Activated T-cell treated with anti-CD3 and anti-CD28 coated beads, Interleukin-2, amount 50 U/mL, for 24 hours (primary cell): ENCODE results near the gene MBOAT1.
A peak's percentile ranks its signal among the peaks of the same experiment; 100 is the strongest.
"Not testable (repeated sequence)": the region's sequence is repeated elsewhere in the genome, so short reads cannot be mapped to it uniquely, and the experiment has no call there.

Experiments used
- DNase-seq: peaks from one replicate; pipeline ENCODE4 v3.0.0-alpha.2; 2020
- H3K27ac Mint-ChIP-seq: 2 replicates; pipeline ENCODE4 v1.8.0; 2020; ENCODE audit warnings: mild to moderate bottlenecking, mixed read lengths
- H3K27me3 Mint-ChIP-seq: 2 replicates; pipeline ENCODE4 v1.8.0; 2020; ENCODE audit warnings: mixed read lengths
- H3K36me3 Mint-ChIP-seq: 2 replicates; pipeline ENCODE4 v1.8.0; 2020; ENCODE audit warnings: low read depth, mixed read lengths
- H3K4me1 Mint-ChIP-seq: 2 replicates; pipeline ENCODE4 v1.8.0; 2020; ENCODE audit warnings: low read depth, mixed read lengths
- H3K4me3 Mint-ChIP-seq: 2 replicates; pipeline ENCODE4 v1.8.0; 2020; ENCODE audit warnings: mild to moderate bottlenecking, moderate library complexity, mixed read lengths
- H3K9me3 Mint-ChIP-seq: 2 replicates; pipeline ENCODE4 v1.8.0; 2020; ENCODE audit warnings: mixed read lengths

The MBOAT1 gene, protein sequence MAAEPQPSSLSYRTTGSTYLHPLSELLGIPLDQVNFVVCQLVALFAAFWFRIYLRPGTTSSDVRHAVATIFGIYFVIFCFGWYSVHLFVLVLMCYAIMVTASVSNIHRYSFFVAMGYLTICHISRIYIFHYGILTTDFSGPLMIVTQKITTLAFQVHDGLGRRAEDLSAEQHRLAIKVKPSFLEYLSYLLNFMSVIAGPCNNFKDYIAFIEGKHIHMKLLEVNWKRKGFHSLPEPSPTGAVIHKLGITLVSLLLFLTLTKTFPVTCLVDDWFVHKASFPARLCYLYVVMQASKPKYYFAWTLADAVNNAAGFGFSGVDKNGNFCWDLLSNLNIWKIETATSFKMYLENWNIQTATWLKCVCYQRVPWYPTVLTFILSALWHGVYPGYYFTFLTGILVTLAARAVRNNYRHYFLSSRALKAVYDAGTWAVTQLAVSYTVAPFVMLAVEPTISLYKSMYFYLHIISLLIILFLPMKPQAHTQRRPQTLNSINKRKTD

DNA sequence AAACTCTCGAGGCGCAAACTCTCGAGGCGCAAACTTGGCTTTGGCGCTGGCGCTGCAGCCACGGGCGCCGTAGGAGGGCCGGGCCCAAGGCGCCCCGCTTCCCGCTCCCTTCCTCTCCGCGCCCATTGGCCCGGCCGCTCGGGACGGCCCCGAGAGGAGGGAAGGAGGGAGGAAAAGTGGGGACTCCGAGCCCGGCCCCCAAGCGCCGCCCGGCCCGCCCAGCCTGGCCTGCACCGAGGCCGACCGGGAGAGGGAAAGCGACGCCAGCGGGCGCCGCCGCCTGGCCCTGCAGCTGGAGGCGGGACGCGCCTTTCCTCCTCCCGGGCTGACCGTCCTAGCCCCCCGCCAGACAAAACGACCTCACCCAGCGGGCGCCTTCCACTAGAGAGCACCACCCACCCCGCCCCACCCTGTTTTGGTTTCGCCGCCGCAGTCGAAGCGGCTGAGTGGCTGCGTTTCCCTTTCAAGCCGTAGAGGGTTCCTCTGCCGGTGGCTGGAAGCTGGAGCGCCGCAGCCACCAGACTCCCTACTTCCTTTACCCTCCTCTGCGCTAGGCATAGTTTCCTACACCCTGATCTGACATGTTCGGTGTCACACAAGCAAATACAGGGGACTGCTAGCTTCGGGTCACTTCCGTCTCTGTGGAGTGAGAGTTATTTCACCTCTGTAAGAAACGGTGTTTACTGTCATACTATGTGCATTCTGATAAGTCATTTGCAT lies at the start of gene MBOAT1:
Gene MBOAT1, minus strand, starts transcription at position 78 of the 720 bp plus-strand sequence. CDS start 235 bp downstream, outside the sequence.
- Mint-ChIP-seq H3K4me3 (peak within 1 kb of the TSS; percentile 86), H3K9me3 (no peaks in the 10 kb centered on the region), H3K27me3 (peaks cover 3% of the 10 kb centered on the region), H3K4me1 (peaks cover 42% of the 10 kb centered on the region), H3K36me3 (no peaks in the 10 kb centered on the region), H3K27ac (peak within 1 kb of the TSS; percentile 92)
- DNase-seq = peak; percentile 81

DNA sequence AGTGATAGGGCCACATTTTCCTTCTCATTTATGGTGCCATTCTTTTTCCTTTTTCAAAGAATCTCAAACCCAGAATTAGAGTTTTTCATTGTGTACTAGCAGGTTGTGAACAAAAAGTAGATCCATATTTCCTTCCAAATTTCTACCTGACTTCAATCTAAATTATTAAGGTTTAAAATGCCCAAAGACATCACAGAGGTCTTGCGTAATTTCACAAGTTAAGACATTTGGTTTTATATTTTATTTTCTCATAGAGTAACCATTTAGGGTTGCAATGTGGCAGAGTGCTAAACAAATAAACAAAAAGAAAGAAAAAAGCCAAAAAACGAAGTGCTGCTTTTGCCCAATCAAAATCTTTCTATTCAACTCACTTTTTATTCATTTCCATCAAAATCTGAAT lies 49.4 kb upstream of the MBOAT1 start:
- Mint-ChIP-seq H3K4me3 (no peak overlapping the region), H3K36me3 (no peaks in the 10 kb centered on the region), H3K27ac (no peak overlapping the region), H3K4me1 (no peaks in the 10 kb centered on the region), H3K9me3 (no peaks in the 10 kb centered on the region), H3K27me3 (peaks cover 8% of the 10 kb centered on the region)
- DNase-seq = no peak

DNA sequence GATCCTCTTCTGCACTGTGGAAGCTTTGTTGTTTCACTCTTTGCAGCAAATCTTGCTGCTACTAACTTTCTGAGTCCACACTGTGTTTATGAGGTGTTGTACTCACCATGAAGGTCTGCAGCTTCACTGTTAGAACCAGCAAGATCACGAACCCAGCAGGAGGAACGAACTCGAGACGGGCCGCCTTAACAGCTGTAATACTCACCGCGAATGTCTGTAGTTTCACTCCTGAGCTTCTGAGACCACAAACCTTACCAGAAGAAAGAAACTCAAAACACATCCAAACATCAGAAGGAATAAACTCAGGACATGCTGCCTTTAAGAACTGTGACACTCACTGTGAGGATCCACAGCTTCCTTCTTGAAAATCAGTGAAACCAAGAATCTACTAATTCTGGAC lies 48.1 kb upstream of the MBOAT1 start:
- no peaks in the 10 kb centered on the region for H3K4me1 Mint-ChIP-seq
- no peak overlapping the region for H3K27ac Mint-ChIP-seq
- peaks cover 8% of the 10 kb centered on the region for H3K27me3 Mint-ChIP-seq
- no peaks in the 10 kb centered on the region for H3K36me3 Mint-ChIP-seq
- no peaks in the 10 kb centered on the region for H3K9me3 Mint-ChIP-seq
- no peak for DNase-seq
- H3K4me3 Mint-ChIP-seq = no peak overlapping the region

DNA sequence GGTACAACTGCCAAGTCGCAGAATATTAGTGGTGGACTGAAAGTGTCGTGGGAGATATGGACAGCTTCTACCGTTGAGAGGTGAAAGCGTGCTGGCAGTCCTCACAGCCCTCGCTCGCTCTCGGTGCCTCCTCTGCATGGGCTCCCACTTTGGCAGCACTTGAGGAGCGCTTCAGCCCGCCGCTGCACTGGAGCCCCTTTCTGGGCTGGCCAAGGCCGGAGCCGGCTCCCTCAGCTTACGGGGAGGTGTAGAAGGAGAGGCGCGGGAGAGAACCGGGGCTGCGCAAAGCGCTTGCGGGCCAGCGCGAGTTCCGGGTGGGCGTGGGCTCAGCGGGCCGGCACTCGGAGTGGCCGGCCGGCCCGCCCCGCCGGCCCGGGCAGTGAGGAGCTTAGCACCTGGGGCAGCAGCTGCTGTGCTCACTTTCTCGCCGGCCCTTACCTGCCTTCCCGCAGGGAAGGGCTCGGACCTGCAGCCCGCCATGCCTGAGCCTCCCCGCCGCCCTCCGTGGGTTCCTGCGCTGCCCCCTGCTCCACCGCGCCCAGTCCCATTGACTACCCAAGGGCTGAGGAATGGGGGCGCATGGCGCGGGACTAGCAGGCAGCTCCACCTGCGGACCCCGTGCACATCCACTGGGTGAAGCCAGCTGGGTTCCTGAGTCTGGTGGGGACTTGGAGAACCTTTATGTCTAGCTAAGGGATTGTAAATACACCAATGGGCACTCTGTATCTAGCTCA lies 47.2 kb upstream of the MBOAT1 start:
- H3K9me3 Mint-ChIP-seq = no peaks in the 10 kb centered on the region
- no peak overlapping the region for H3K27ac Mint-ChIP-seq
- peaks cover 8% of the 10 kb centered on the region for H3K27me3 Mint-ChIP-seq
- no peaks in the 10 kb centered on the region for H3K36me3 Mint-ChIP-seq
- no peaks in the 10 kb centered on the region for H3K4me1 Mint-ChIP-seq
- DNase-seq = no peak
- H3K4me3 Mint-ChIP-seq = no peak overlapping the region

DNA sequence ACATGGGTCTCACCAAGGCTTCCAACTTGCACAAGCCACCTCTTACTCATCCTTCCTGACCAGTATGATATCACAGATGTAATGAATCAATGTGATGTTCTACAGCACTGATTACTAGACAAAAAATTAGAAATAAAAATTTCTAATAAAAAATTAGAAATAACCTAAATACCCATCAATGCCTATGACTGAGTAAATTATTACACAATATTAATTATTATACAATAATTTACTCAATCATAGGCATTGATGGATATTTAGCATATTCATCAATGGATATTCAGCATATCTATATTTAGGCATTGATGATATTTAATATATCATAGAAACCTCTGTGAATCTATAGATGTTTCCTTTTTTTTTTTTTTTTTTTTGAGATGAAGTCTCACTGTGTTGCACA lies 43.2 kb upstream of the MBOAT1 start:
- Mint-ChIP-seq H3K4me3 (no peak overlapping the region), H3K27me3 (peaks cover 4% of the 10 kb centered on the region), H3K4me1 (no peaks in the 10 kb centered on the region), H3K27ac (no peak overlapping the region), H3K36me3 (no peaks in the 10 kb centered on the region), H3K9me3 (no peaks in the 10 kb centered on the region)
- DNase-seq = no peak

DNA sequence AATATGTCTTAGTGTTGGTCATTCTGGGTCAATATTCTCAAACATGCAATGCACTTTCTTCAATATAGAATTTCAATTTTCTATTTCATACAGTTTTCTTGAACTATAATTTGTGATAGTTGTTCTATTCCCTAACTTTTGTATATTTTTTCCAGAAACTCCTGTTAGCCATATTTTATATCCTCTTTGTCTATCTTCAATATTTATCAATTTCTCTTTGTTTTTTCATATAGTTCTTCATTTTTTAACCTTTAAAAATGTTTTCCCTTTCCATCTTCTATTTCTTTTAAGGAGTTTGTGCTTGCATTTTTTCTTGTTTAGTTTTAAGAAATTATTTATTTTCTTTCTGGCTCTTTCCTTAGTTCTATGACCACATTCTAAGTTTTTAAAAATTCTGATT lies 42.0 kb upstream of the MBOAT1 start:
- Mint-ChIP-seq H3K9me3 (no peaks in the 10 kb centered on the region), H3K27ac (no peak overlapping the region), H3K27me3 (no peaks in the 10 kb centered on the region), H3K36me3 (no peaks in the 10 kb centered on the region), H3K4me3 (no peak overlapping the region), H3K4me1 (no peaks in the 10 kb centered on the region)
- DNase-seq = no peak

DNA sequence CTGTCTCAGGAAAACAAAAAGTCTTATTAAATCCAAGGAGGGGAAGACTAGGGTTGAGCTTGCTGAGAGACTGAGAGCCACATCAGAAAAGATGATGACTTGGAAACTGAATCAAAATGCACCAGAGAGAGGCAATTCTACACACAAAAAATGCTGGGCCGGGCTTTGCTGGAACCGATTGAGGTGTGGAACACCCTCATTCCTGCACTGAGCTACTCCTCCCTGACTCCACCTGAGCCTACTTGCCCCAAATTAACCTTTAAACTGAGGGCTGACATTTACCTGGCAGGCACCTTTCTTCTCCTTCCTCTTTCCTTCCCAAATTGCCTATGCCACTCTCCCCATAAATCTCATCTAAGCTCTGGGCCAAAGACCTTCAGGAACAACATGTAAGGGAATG lies 40.8 kb upstream of the MBOAT1 start:
- H3K4me1 Mint-ChIP-seq = no peaks in the 10 kb centered on the region
- no peak for DNase-seq

DNA sequence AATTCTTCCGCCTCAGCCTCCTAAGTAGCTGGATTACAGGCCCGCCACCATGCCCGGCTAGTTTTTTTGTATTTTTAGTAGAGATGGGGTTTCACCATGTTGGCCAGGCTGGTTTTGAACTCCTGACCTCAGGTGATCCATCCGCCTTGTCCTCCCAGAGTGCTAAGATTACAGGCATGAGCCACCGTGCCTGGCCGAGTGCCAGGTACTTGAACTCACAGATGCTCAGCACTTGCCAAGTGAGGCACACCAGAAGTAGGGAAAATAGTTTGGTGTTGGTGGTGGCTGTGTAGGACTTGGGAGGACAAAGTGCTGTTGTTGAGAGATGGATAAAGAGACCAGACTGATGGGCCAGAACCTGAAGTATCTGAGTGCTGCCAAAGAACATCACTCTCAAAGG lies 40.0 kb upstream of the MBOAT1 start:
- no peak for DNase-seq
- Mint-ChIP-seq H3K9me3 (no peaks in the 10 kb centered on the region), H3K27me3 (no peaks in the 10 kb centered on the region), H3K27ac (no peak overlapping the region), H3K4me1 (no peaks in the 10 kb centered on the region), H3K4me3 (no peak overlapping the region), H3K36me3 (no peaks in the 10 kb centered on the region)

More for the DNA sequence above, 40.8 kb upstream of the MBOAT1 start:
- H3K27ac Mint-ChIP-seq = no peak overlapping the region
- H3K4me3 Mint-ChIP-seq = no peak overlapping the region
- H3K27me3 Mint-ChIP-seq = no peaks in the 10 kb centered on the region
- no peaks in the 10 kb centered on the region for H3K36me3 Mint-ChIP-seq
- H3K9me3 Mint-ChIP-seq = no peaks in the 10 kb centered on the region

DNA sequence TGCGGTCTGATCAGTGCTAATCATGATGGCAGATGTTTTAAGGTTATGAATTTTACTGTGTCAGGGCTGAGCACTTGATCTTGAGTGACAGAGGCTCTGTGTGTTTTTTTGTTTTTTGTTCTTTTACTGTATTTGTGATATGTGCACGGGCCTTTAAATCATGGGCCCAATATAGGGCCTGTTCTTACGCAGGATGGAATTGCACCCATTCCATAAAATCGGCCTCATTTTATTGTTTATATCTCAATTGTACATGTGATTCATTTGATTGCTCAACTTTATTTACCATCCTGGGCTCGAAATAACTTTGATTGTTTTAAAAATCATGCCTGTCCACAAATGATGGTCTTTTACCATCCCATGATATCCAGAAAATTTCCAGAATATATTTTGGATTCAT lies 39.3 kb upstream of the MBOAT1 start:
- H3K36me3 Mint-ChIP-seq = no peaks in the 10 kb centered on the region
- no peaks in the 10 kb centered on the region for H3K9me3 Mint-ChIP-seq
- DNase-seq = no peak
- no peak overlapping the region for H3K4me3 Mint-ChIP-seq
- H3K4me1 Mint-ChIP-seq = no peaks in the 10 kb centered on the region
- H3K27ac Mint-ChIP-seq = no peak overlapping the region
- H3K27me3 Mint-ChIP-seq = no peaks in the 10 kb centered on the region

DNA sequence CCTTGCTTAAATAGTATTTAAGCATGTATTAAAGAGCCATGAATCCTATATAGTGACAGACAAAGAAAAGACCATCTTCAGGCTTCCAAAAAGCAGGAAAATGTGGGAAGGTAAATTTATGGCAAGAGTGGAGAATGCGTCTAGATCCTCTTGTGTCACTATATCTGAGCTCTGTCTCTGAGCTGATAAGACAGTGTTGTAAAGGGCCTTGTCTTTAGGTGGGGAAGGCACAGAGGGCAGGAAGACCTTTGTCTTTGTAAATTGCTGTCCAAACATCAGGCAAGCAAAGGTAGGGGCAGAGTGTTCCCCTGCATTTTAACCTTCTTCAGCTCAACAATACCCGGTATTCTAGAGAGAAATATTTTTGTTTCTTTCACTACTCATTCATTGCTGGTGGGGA lies 33.9 kb upstream of the MBOAT1 start:
- H3K36me3 Mint-ChIP-seq = no peaks in the 10 kb centered on the region
- no peak for DNase-seq
- no peaks in the 10 kb centered on the region for H3K9me3 Mint-ChIP-seq
- H3K4me1 Mint-ChIP-seq = no peaks in the 10 kb centered on the region
- no peak overlapping the region for H3K4me3 Mint-ChIP-seq
- H3K27me3 Mint-ChIP-seq = no peaks in the 10 kb centered on the region
- H3K27ac Mint-ChIP-seq = no peak overlapping the region

DNA sequence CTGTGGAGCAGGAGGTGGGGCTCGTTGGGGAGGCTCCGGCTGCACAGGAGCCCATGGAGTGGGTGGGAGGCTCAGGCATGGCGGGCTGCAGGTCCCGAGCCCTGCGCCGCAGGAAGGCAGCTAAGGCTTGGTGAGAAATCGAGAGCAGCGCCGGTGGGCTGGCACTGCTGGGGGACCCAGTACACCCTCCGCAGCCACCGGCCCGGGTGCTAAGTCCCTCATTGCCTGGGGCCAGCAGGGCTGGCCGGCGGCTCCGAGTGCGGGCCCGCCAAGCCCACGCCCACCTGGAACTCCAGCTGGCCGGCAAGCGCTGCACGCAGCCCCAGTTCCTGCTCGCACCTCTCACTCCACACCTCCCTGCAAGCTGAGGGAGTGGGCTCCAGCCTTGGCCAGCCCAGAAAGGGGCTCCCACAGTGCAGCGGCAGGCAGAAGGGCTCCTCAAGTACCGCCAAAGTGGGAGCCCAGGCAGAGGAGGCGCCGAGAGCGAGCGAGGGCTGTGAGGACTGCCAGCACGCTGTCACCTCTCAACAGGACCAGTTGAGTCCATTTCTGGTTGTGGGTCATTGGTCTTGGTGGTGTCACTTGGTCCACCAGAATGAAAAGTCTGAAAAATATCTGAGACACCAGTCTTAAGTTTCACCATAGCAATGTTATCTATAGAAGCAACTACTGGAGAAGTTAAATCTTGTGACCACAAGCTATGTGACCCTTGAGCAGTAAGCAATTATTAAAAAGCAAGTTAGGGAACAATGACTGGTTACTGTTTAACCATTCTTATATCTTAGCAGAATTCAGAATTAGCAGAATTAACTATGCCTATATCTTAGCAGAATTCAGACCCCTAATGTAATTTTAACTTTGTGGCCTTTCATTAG lies 32.8 kb upstream of the MBOAT1 start:
- not testable (repeated sequence) for H3K9me3 Mint-ChIP-seq, H3K4me3 Mint-ChIP-seq, H3K27me3 Mint-ChIP-seq, H3K27ac Mint-ChIP-seq, DNase-seq, H3K4me1 Mint-ChIP-seq, H3K36me3 Mint-ChIP-seq

DNA sequence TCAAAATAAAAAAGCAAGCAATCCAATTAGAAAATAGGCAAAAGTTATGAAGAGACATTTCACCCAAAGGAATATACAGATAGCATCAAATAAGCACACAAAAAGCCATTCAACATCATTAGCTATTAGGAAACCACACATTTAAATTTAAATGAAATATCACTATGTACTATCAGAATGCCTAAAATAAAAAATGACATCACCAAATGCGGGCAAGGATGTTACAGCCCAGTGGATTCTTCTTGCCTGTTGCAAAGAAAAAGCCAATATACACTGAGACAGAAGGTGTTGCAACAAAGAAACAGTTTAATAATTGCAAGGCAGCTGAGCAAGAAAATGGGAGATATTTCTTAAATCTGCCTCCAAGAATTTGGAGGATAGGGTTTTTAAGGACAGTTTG lies 31.0 kb upstream of the MBOAT1 start:
- no peaks in the 10 kb centered on the region for H3K36me3 Mint-ChIP-seq
- no peak for DNase-seq
- no peaks in the 10 kb centered on the region for H3K27me3 Mint-ChIP-seq
- H3K4me1 Mint-ChIP-seq = no peaks in the 10 kb centered on the region
- H3K27ac Mint-ChIP-seq = no peak overlapping the region
- H3K9me3 Mint-ChIP-seq = no peaks in the 10 kb centered on the region
- H3K4me3 Mint-ChIP-seq = no peak overlapping the region

DNA sequence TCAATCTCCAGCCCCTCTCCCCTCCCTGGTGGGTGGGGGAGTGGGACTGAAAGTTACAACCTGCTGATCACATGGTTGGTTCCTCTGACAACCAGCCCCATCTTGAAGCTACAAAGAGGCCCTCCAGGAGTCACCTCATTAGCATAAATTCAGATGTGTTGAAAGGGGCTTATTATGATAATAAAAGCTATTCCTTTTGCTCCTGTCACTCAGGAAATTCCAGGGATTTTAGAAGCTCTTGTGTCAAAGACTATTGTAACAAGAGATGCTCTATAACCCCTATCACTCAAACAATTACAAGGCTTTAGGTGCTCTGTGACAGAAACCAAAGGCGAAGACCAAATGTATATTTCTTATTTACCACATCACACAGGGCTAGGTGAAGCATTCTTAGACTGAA lies 30.1 kb upstream of the MBOAT1 start:
- Mint-ChIP-seq H3K27ac (no peak overlapping the region), H3K27me3 (no peaks in the 10 kb centered on the region), H3K4me1 (peaks cover 6% of the 10 kb centered on the region), H3K4me3 (no peak overlapping the region), H3K9me3 (no peaks in the 10 kb centered on the region), H3K36me3 (no peaks in the 10 kb centered on the region)
- no peak for DNase-seq

DNA sequence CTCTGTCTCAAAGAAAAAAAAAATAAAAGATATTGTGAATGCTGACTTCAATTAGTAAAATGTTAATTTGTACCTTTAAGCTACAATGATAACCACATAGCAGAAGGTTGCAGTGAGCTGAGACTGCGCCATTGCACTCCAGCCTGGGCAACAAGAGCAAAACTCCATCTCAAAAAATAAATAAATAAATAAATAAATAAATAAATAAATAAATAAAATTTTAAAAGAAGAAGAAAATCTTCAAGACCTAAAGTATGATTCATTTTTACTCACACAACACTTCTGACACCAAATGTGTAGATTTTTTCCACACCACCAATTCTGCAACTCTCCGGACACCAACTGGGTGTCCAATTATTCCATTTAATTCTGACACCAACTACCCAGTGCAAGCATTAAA lies 28.8 kb upstream of the MBOAT1 start:
- H3K27ac Mint-ChIP-seq = no peak overlapping the region
- no peaks in the 10 kb centered on the region for H3K27me3 Mint-ChIP-seq
- no peaks in the 10 kb centered on the region for H3K9me3 Mint-ChIP-seq
- peaks cover 6% of the 10 kb centered on the region for H3K4me1 Mint-ChIP-seq
- no peak for DNase-seq
- no peaks in the 10 kb centered on the region for H3K36me3 Mint-ChIP-seq
- no peak overlapping the region for H3K4me3 Mint-ChIP-seq
